GM18502 (cell line): ENCODE results near the gene PLXNA4.

Experiments
- ATAC-seq: cut with Tn5 transposase; IDR thresholded peaks from one replicate; pipeline ENCODE4 v1.9.1; 2021; ENCODE audit warnings: mild to moderate bottlenecking; ENCODE audit not compliant: unreplicated experiment, poor library complexity

The PLXNA4 gene

DNA sequence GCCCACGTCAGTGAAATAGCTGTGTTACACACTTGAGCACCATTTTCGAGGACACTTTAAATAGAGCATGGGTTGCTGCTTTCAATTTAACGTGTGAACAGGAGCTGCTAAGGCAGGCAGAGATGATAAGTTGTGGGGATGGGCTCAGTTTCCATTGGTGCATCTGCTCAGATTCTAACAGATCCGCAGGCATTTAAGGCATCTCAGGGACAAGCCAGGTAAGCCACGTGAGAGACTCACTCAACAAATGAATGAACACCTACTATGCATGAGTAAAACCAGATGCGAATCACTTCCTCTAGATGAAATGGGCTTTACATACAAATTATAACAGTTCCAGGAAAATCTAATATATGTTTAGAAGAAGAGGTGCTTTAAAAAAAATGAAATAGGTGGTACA lies 34.6 kb downstream of the PLXNA4 start:
- no peak for ATAC-seq

DNA sequence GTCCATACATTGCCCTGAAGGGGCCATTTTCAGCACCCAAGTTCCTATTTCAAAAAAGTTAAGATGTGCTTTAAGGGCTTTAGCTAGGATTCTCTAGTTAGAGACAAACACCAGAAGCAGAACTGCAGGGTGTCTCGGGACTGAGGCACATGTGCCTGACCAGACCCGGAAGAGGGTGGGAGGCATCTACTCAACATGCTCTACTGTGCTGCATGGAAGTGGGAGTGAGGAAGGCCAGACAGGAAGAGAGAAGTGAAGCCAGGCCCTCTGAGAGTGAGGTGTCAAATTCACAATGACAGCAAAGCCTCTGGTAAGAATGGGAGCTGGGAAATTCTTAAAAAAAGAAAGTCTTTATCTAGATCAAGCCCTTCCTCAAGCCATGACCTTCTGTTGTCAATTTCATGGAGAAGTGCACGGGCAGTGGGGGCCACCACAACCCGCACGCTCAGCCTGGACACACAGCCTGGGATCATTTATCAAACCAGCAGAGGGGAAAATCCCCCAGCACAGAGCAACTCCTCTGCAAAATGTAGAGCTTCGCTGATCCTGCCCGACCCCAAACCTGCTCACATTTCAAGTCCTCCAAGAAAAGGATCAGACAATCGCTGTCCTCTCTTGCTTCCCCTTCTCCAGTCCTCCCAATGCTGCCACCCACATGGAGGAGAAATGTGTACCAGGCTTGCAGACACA lies 38.7 kb downstream of the PLXNA4 start:
- no peak for ATAC-seq

DNA sequence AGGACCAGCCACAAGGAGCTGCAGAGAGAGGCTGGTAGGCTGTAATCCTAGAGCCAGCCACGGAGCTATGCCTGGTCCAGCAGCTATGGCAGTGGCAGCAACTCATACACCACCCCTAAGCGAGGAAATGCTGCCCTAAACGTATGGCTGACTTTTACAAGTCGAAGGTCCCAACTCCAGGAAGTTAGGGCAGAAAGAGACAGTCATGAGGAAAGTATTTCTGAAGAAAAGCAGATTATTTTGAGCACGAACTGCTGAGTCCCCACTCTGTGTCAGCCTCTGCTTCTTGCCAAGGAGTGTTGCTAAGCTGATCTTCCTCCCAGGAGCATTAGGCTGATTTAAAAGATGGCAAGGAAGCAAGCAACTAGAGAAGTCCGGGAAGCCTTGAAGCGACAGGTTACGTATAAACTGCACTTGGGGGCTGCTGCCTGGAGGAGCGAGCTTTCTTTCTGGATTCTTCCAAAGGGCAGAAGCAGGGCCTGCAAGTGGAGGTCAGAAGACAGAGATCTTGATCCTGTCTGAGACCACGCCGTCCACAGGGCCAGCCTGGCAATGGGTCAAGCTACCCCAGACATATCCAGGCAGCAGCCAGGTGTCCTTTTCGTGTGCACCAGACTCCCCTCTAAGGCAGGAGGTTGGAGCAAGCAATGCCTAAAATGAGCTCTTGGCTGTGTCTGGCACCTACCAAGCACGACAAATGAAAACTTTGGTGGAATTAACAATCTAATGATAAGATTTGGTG lies 39.4 kb downstream of the PLXNA4 start:
- no peak for ATAC-seq

DNA sequence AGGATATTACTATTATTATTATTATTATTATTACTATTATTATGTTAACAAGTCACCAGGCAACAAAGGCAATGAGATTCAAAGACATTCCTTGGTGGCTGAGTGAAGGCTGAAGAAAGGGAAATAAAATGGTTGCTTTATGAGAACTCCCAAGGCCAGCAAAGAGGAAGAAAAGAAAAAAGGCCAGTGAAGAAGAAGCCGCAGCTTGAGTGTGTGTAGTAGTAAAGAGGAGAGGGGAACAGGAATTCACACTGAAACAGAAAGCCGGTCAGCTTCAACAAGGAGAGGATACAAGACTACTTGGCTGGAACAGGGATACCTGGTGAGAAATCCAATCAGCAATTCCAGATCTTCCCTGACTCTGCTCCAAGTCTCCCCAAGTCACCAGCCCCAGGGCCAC lies 42.4 kb downstream of the PLXNA4 start:
- no peak for ATAC-seq

DNA sequence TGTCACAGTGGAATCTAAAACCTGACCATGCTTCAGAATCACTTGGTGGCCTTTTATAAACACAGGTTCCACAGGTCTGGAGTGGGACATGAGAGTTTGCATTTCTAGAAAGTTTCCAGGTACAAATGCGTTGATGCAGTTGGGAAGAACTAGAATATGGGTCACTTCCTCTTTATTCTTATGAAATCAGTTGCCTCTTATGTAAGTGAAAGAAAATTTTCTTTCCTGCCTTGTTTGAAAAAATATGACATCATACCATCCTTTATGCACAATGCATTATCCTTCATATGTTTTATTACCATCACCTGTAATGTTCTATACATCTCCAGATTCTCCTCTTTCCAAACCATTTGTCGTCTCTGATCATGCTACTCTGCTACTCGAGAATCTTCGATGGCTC lies 44.0 kb downstream of the PLXNA4 start:
- no peak for ATAC-seq

- ATAC-seq, result no peak
These were observed 44.7 kb downstream of the PLXNA4 start for GRCh38 chr7:132531562-132531961.

GRCh38 chr7:132528695-132529094 lies 47.6 kb downstream of the PLXNA4 start:
- no peak for ATAC-seq

- ATAC-seq, result no peak
These were observed 48.5 kb downstream of the PLXNA4 start for GRCh38 chr7:132527467-132528410.

DNA sequence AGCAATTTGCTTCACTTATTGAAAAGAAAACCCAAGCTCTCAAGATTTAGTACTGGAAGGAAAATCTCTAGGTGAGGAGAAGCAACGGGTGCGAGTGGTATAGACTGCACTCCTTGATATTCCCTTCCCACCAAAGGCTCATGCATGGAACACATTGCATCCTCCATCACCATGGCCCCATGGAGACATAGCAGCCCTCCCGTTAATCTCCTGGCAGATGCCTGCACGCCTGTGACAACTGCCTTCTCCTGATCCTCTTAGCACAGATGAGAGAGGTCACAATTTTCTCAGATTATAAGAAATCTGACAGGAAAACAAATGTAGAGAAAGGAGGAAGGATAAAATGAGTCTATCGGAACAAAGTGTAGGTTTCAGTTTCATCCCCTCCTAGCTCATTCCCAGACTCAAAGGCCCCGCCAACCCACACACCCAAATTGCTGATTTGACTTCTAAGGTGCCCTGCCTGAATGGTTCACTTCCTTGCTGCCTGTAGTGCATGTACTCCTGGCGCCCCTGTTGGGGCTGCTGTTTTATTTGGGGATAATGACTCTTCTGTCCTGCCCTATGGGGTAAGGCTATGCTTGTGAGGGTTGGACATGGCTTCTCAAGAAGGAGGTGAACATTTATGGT lies 50.0 kb downstream of the PLXNA4 start:
- no peak for ATAC-seq

DNA sequence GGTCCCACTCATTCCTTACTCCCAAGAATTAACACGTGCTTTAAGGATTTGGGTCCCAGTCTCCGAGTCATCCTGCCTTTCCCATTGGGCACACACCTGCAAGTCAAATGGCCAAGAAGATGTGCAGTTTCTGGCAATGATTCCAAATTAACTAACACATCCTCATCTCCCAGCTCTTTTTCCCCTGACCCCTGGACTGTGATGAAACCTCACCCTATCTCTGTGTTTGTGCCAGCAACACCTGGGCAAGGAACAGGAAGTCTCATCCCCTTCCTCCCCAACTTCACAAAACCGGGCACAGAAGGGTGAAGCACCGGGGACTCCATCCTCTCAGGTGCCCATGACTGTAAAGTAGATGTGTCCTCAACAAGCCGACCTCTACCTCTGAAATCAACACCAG lies 54.8 kb downstream of the PLXNA4 start:
- ATAC-seq, result no peak

DNA sequence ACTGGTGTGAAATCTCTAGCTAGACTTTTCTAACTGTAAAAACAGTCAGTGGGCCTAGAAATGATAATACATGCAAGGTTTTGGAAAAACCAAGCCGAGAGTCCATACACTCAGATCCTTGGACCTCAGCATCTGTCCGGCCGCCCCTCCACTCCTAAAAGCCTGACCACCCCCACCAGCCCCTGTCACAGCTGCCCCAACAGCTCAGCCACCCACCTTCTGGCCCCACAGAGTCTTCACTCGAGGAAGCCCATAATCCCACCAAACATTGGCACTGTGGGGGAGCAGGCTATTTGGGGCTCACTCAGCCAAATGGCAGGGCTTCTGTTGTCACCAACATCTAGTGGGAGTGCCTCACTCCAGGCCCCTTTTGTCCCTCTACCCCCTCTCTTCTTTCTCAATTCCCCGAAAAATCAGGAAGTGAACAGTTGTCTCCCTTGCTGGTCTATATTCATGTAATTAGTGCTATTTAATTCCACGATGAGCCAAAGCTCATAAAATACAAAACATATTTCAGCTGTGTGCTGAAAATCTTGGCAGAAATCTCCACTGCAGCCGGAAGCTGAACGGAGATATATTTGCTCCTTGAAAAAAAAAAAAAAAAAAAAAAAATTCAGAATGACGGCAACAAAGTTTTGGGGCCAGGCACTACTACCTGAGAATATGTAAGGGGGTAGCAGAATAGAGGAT lies 55.5 kb downstream of the PLXNA4 start:
- no peak for ATAC-seq

- no peak for ATAC-seq
These were observed 56.3 kb downstream of the PLXNA4 start for GRCh38 chr7:132519936-132520335.

- no peak for ATAC-seq
These were observed 57.5 kb downstream of the PLXNA4 start for GRCh38 chr7:132518839-132519173.

DNA sequence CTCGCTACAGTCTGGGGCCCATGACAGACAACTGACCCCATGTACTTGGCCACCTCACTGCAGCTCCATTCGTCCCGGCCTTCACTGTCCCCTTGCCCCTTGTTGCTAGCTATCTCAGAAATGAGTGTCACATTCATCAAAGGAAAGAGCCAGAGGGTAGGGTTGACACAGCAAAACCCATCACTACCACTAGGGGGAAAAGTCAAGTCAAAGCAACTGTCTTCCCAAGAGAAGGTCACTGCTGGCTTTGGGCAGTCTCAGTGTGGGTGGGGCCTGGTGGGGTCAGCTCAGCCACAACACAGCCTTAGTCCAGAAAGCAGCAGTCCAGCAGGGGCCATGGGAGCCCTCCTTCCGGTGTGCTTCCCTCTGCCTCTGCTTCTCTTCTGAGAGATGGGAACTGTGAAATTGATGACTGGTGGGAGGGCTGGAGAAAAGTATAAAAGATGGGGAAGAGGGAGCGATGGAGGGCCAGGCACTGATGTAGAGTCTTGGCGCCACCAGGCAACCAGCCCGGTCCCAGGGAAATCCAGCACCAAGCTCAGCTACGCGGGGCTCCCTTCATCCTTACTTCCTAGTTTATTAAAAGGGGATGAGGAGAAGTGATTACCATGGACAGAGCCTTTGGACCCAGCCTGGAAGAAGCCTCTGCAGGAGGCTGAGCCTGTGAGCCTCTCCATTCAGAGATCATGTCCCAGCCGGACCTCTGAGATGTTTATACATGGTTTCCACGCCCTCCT lies 58.0 kb downstream of the PLXNA4 start:
- ATAC-seq, result no peak

DNA sequence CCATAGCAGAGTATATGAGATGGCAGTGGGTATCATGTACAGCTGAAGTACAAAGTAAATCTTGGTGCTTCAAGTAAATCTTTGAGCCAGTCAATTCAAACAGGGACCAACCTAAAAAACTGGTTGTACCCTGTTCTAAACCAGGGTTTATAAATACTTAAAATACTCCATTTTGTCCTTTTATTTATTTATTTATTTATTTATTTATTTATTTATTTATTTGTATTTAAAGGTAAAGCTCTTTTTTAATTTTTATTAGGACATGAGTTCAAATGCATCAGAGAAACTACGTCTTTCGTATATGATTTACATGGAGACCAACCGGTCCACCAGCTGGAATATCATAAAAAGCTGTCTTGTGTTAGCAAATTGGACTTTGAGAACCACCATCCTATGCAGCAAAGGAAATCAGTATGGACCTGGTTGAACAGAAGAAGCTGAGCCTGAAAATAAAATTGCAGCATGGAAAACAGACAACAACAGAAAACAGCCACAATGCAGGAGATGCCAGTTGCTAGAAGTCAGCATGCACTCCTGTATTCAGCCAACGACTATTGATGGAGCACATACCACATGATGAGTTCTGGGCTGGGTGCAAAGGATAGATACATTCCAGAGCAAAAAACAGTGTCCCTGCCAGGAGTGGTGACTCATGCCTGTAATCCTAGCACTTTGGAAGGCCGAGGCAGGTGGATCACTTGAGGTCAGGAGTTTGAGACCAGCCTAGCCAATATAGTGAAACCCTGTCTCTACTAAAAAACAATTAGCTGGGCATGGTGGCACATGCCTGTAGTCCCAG lies 60.0 kb downstream of the PLXNA4 start:
- ATAC-seq, result no peak

DNA sequence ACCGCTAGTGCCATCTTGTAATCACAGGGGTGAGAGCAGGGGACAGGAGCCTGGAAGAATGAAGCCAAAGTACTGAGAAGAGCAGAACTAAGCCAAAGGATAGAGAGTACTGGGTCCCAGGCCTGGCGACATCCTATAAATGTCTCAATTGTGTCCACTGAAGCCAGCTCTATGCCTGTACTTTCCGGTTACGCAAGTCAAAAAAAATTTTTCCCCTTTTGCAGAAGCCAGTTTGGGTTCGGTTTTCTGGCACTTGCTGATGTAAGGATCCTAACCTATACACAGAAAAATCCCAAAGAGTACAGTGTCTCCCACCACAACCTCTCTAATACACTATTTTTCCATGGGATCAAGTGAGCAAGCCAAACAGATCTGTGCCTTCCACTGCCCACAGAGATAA lies 61.1 kb downstream of the PLXNA4 start:
- no peak for ATAC-seq

- no peak for ATAC-seq
These were observed 61.8 kb downstream of the PLXNA4 start for GRCh38 chr7:132514430-132514829.

GRCh38 chr7:132511921-132512320 lies 64.3 kb downstream of the PLXNA4 start:
- no peak for ATAC-seq

GRCh38 chr7:132511387-132511786 lies 64.9 kb downstream of the PLXNA4 start:
- no peak for ATAC-seq
